GM10248 (cell line): ENCODE measurements around the gene C9orf43.

Experiments
- CTCF ChIA-PET: fragments of 300-600 bp; sonication (Branson Sonifier 250); formaldehyde crosslinking; extraction: SDS; loops from one replicate; lab custom pipeline; 2021; ENCODE audit warnings: antibody characterized with exemption; lab: Yijun Ruan, JAX
- POLR2A ChIA-PET: fragments of 350-650 bp; sonication (Branson Sonifier 250); formaldehyde crosslinking; extraction: SDS; loops from one replicate; lab custom pipeline; 2020; ENCODE audit warnings: antibody characterized with exemption; lab: Yijun Ruan, JAX
- DNase-seq: peaks from one replicate; pipeline ENCODE4 v3.0.0; 2012; ENCODE audit errors: extremely low spot score
- TF ChIP-seq, protein P1 (sequence below): IDR thresholded peaks from 2 replicates; pipeline ENCODE4 v1.5.1; 2012; ENCODE audit warnings: mild to moderate bottlenecking, low read depth; ENCODE audit errors: extremely low read depth, missing control alignments, control extremely low read depth

The C9orf43 gene

GRCh38 chr9:113461943-113462342 is 51.4 kb downstream of the C9orf43 start:
- DNase-seq = no peak
- CTCF ChIA-PET = interaction anchor here (0.8 to 2.8 kb wide), 4 partner anchors 12 to 196 kb away, joined by 3 to 8 read pairs (median 6); no protein-coding TSS in a partner anchor
- POLR2A ChIA-PET = no interaction called here
- TF ChIP-seq, protein P1, sequence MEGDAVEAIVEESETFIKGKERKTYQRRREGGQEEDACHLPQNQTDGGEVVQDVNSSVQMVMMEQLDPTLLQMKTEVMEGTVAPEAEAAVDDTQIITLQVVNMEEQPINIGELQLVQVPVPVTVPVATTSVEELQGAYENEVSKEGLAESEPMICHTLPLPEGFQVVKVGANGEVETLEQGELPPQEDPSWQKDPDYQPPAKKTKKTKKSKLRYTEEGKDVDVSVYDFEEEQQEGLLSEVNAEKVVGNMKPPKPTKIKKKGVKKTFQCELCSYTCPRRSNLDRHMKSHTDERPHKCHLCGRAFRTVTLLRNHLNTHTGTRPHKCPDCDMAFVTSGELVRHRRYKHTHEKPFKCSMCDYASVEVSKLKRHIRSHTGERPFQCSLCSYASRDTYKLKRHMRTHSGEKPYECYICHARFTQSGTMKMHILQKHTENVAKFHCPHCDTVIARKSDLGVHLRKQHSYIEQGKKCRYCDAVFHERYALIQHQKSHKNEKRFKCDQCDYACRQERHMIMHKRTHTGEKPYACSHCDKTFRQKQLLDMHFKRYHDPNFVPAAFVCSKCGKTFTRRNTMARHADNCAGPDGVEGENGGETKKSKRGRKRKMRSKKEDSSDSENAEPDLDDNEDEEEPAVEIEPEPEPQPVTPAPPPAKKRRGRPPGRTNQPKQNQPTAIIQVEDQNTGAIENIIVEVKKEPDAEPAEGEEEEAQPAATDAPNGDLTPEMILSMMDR = no peak

DNA sequence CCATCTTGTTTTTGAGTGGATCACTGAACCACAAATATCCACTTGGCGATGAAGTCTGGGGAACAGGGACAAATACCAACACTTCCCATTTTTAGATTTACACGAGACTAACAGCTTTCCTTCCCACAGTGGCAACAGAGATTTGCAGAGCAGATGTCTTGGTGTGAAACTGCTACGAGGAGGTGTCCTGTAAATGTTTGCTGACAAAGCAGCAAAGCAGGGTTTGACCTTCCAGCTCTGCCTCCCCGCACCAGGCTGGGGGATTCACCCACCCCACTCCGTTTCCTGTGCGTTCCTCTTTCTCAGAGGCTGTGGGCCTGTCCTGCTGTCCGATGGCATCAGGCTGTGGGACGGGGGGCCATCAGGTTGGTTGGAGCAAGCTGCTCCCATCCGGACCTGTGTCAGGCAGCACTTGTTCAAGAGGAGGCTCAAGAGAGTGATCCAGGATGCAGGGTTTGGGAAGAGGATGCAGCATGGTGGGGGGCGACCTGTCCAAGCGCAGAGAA is 52.3 kb downstream of the C9orf43 start:
- ChIA-PET POLR2A (no interaction called here), CTCF (interaction anchor here (1.0 to 2.8 kb wide), 5 partner anchors 11 to 193 kb away, joined by 3 to 8 read pairs (median 5); partner anchors contain the start of gene ALAD)
- TF ChIP-seq, protein P1 = no peak

GRCh38 chr9:113463418-113464285 is 53.1 kb downstream of the C9orf43 start, which contains the start of gene RGS3:
TSS of gene RGS3 (plus strand) at chr9:113463727. CDS start at chr9:113463803, 76 bp downstream.
- ChIA-PET CTCF (interaction anchor here (1.0 to 2.8 kb wide), 6 partner anchors 10 to 195 kb away, joined by 3 to 8 read pairs (median 4); partner anchors contain the start of gene ALAD), POLR2A (no interaction called here)
- TF ChIP-seq, protein P1 = no peak
- no peak for DNase-seq

More for the DNA sequence above, 52.3 kb downstream of the C9orf43 start:
- DNase-seq = no peak

- ChIA-PET POLR2A (no interaction called here), CTCF (interaction anchor here (1.2 to 2.8 kb wide), 3 partner anchors 18 to 194 kb away, joined by 3 to 8 read pairs (median 6); no protein-coding TSS in a partner anchor)
- DNase-seq = no peak
- TF ChIP-seq, protein P1 = no peak
Measured at GRCh38 chr9:113464286-113464660, 53.7 kb downstream of the C9orf43 start.

- ChIA-PET POLR2A (no interaction called here), CTCF (interaction anchor here (0.9 to 1.6 kb wide), 2 partner anchors 192 kb away, joined by 3 to 6 read pairs; no protein-coding TSS in a partner anchor)
- TF ChIP-seq, protein P1 = no peak
- no peak for DNase-seq
Measured at GRCh38 chr9:113465599-113466140, 55.1 kb downstream of the C9orf43 start.

- POLR2A ChIA-PET = no interaction called here
- CTCF ChIA-PET = interaction anchor here (1.0 kb wide), 1 partner anchor 189 kb away, joined by 4 read pairs; no protein-coding TSS in a partner anchor
- no peak for DNase-seq
- TF ChIP-seq, protein P1 = no peak
Measured at GRCh38 chr9:113467183-113467582, 56.6 kb downstream of the C9orf43 start.
